DND-41 (cell line): ENCODE data around the gene SAMD1.

Experiments
- EZH2 ChIP-seq: IDR thresholded peaks from 3 replicates; pipeline ENCODE4 v1.6.1; 2012; ENCODE audit warnings: borderline replicate concordance, low read depth, mild to moderate bottlenecking, moderate library complexity, low read length, inconsistent platforms; ENCODE audit not compliant: severe bottlenecking
- TF ChIP-seq, protein P1 (sequence below): IDR thresholded peaks from 2 replicates; pipeline ENCODE4 v1.5.1; 2012; ENCODE audit warnings: borderline replicate concordance, low read length, moderate library complexity, mild to moderate bottlenecking; ENCODE audit not compliant: poor library complexity, severe bottlenecking; ENCODE audit errors: extremely low read depth

GRCh38 chr19:14063105-14063504, 27.4 kb downstream of the SAMD1 start:
- TF ChIP-seq, protein P1, sequence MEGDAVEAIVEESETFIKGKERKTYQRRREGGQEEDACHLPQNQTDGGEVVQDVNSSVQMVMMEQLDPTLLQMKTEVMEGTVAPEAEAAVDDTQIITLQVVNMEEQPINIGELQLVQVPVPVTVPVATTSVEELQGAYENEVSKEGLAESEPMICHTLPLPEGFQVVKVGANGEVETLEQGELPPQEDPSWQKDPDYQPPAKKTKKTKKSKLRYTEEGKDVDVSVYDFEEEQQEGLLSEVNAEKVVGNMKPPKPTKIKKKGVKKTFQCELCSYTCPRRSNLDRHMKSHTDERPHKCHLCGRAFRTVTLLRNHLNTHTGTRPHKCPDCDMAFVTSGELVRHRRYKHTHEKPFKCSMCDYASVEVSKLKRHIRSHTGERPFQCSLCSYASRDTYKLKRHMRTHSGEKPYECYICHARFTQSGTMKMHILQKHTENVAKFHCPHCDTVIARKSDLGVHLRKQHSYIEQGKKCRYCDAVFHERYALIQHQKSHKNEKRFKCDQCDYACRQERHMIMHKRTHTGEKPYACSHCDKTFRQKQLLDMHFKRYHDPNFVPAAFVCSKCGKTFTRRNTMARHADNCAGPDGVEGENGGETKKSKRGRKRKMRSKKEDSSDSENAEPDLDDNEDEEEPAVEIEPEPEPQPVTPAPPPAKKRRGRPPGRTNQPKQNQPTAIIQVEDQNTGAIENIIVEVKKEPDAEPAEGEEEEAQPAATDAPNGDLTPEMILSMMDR: no peak
- TF ChIP-seq EZH2: no peak
